Activated effector memory CD4-positive, alpha-beta T cell treated with Interleukin-2 at 50 U/mL for 16 hours (primary cell): ENCODE measurements around the gene DPP7.
"Not testable (repeated sequence)": the region's sequence is repeated elsewhere in the genome, so short reads cannot be mapped to it uniquely, and the experiment has no call there.

Source experiments
- DNase-seq: peaks from one replicate; pipeline ENCODE4 v3.0.0-alpha.2; 2020

The DPP7 gene

GRCh38 chr9:137068539-137069507 lies 45.7 kb downstream of the DPP7 start:
- DNase-seq: no peak

- DNase-seq: peak; percentile 80
Measured at GRCh38 chr9:137067860-137068538, 46.5 kb downstream of the DPP7 start.

GRCh38 chr9:137066096-137066861 lies 48.3 kb downstream of the DPP7 start:
- no peak for DNase-seq

GRCh38 chr9:137065336-137065967 lies 49.1 kb downstream of the DPP7 start:
- no peak for DNase-seq

- DNase-seq: no peak
Measured at GRCh38 chr9:137064880-137065164, 49.7 kb downstream of the DPP7 start.

GRCh38 chr9:137064027-137064879 lies 50.3 kb downstream of the DPP7 start:
- peak; percentile 37 for DNase-seq

- DNase-seq: no peak
Measured at GRCh38 chr9:137063311-137064026, 51.1 kb downstream of the DPP7 start.

GRCh38 chr9:137062798-137063197 lies 51.7 kb downstream of the DPP7 start:
- not testable (repeated sequence) for DNase-seq

- DNase-seq: no peak
Measured at GRCh38 chr9:137062384-137062783, 52.1 kb downstream of the DPP7 start.
